Motor neuron (in vitro differentiated cells): ENCODE data around the gene SPOCK1. TPM values are rescaled to one million over a fixed set of nuclear protein-coding genes. Genes with fewer than 3 reads are reported as not detected.

Experiments used
- ATAC-seq, 8 experiments: fragments of 200-7000 bp; cut with Tn5 transposase; replicated peaks in 6 of 8; 2 replicates each; pipeline ENCODE4 v1.8.0; 2021; ENCODE audit warnings: mild to moderate bottlenecking in 8 of 8, moderate library complexity in 8 of 8
- H3K27ac ChIP-seq, 2 donors: fragments of 250-450 bp; sonication (Bioruptor Pico); 2 replicates each; pipeline ENCODE4 v1.9.0; 2021; ENCODE audit warnings: antibody characterized with exemption in 2 of 2, mild to moderate bottlenecking in 2 of 2, moderate library complexity in 1 of 2
- H3K4me1 ChIP-seq, 2 donors: fragments of 250-450 bp; sonication (Bioruptor Pico); replicated peaks in 1 of 2; 2 replicates each; pipeline ENCODE4 v1.6.1; 2021; ENCODE audit warnings: antibody characterized with exemption in 2 of 2, mild to moderate bottlenecking in 2 of 2, moderate library complexity in 1 of 2
- H3K4me3 ChIP-seq, 5 donors: fragments of 250-450 bp; sonication (Bioruptor Pico); 2 replicates each; pipeline ENCODE4 v1.9.0; 2021; ENCODE audit warnings: antibody characterized with exemption in 5 of 5, mild to moderate bottlenecking in 5 of 5, moderate library complexity in 4 of 5
- WGBS, 10 experiments: fragments of 450-650 bp; shearing (Covaris generic); methylation state at CpG; one replicate each; pipeline ENCODE4 v1.0.0; 2022; 5-methylcytosine and 5-hydroxymethylcytosine counted together
- in situ Hi-C, 9 experiments: fragments of 400-800 bp; cut with MboI; loops; one replicate each; pipeline ENCODE4 v1.15.0; 2021; ENCODE audit warnings: low sequenced_read_pairs in 9 of 9, low pct_unique_long_range_greater_than_20kb in 2 of 9; ENCODE audit not compliant: unreplicated experiment in 9 of 9
- total RNA-seq, 8 experiments: library from RNA; unstranded; fragments of 300-600 nt; gene quantifications; 2 replicates each; pipeline versions ENCODE4 v1.2.3 to v1.2.4, GENCODE V29; 2022

The SPOCK1 gene
- total RNA-seq, 8 experiments from 2014 or later: 9.4 to 154 (median 25.1) TPM

DNA sequence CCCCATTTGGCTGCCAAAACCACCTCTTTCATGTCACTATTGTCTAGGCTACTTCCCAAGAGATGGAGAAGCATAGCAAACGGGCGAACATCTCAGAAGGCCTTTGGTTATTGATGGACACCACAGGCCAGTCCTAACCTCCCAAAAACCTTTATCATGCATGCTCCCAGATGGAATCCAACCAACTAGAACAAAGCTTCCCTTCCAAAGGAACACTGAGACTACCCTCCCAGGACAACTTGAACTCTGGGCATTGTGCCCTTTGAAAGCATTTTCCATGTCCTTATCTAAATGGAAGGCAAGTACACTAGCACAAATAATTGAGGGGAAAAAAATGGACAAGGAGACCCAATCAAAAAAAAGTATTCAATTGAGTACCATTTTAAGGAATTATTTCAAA lies 65.6 kb downstream of the SPOCK1 start:
- Histone ChIP-seq H3K4me1 (no peaks in the 10 kb centered on the region), H3K27ac (no peak overlapping the region), H3K4me3 (no peak overlapping the region)
- in situ Hi-C loops: no loop called here
- ATAC-seq: no peak
- 83 to 100% (median 90%) methylated on average over 1 to 2 of the region's 2 CpGs; no CpG with 5 or more reads in 3 of the 10 experiments for WGBS, 10 experiments

- H3K27ac ChIP-seq: no peak overlapping the region
- H3K4me1 ChIP-seq: no peaks in the 10 kb centered on the region
- in situ Hi-C loops: no loop called here
- WGBS, 10 experiments: 0 to 86% (median 37%) methylated on average over 1 to 2 of the region's 2 CpGs
- peak in 2 of 8 experiments; percentile 25 to 49 for ATAC-seq
- H3K4me3 ChIP-seq: no peak overlapping the region
These were observed 66.8 kb downstream of the SPOCK1 start for GRCh38 chr5:137432376-137432775.

GRCh38 chr5:137431051-137431450 lies 68.1 kb downstream of the SPOCK1 start:
- in situ Hi-C loops: no loop called here
- WGBS, 10 experiments: 0 to 100% (median 15%) methylated on average over 1 to 2 of the region's 2 CpGs; no CpG with 5 or more reads in 2 of the 10 experiments
- Histone ChIP-seq H3K4me3 (no peak overlapping the region), H3K27ac (no peak overlapping the region), H3K4me1 (no peaks in the 10 kb centered on the region)
- ATAC-seq: no peak

DNA sequence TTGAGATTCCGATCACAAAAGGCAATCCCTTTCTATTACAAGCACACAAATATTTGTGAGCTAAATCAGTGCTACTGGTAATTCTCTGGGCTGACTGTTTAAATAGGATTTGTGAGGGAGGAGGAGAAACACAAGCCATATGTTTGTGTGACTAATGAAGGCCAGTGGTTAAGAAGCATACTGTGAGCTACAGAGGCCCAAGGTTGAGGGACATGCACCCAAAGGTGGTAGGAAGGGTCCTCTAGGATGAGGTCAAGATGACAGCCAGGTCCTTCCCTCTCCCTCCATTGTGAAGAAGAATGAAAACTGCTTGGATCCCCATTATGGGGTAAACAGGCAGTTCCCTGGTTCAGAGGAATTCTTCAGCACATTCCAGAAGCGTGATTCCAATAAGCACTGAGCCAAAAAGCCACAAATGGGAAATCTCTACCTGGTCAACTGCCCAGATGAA lies 83.9 kb downstream of the SPOCK1 start:
- in situ Hi-C loops: no loop called here
- peak in 3 of 8 experiments; percentile 22 to 74 (median 68) for ATAC-seq
- 13 to 100% (median 93%) methylated on average over 1 to 2 of the region's 2 CpGs; no CpG with 5 or more reads in 1 of the 10 experiments for WGBS, 10 experiments

DNA sequence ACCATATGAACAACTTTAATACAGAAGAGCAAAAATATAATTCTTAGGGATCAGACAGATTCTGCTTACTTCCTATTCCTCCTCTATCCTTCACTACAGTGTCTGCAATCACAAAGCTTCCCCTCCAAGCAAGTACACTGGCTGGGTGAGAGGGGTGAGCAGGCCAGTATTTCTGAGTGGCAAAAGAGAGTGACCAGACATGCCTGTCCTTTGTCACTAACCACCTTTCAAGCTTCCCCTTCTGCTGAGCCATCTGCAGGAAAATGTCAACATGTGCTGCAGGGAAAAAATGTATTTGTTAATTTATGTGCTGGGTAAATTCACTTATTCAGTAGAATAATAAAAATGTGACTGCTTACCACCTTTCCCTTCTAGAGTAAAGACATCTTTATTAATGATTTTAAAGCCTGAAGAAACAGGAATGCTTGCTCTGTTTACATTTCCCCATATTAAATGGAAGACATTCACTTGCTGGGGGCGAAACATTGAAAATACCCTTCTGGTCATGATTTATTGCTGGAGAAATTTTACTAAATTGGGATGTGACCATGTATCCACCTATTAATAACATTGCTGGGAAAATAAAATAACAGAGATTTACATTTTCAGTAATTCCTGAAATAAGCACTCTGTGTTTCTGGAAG lies 84.9 kb downstream of the SPOCK1 start:
- in situ Hi-C loops: no loop called here
- Histone ChIP-seq H3K27ac (no peak overlapping the region), H3K4me1 (peaks cover 5% of the 10 kb centered on the region in 2 donors), H3K4me3 (no peak overlapping the region)
- peak in 4 of 8 experiments; percentile 22 to 71 (median 45) for ATAC-seq
- WGBS, 10 experiments: 15 to 88% (median 79%) methylated on average over 1 of the region's 1 CpG; no CpG with 5 or more reads in 4 of the 10 experiments

More for the DNA sequence above, 83.9 kb downstream of the SPOCK1 start:
- H3K4me1 ChIP-seq: peaks cover 5% of the 10 kb centered on the region in 2 donors
- no peak overlapping the region for H3K4me3 ChIP-seq
- no peak overlapping the region for H3K27ac ChIP-seq

DNA sequence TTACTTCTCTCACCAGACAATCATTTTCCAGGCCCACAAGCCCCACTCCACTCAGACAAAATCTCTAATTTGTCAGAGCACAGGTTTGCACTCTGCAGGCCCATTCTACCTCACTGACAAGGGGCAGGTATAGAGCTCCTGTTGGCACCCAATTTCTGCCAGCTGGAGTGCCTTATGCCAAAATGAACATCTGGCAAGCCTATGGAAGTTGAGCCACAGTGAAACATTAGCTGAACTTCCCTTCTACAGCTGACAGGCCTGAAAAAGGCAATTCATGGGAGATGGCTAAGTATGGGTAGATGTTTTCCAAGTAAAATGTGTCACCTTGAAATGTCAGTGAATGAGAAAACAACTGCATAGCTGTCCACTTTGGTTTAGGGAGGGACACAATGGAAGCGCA lies 87.0 kb downstream of the SPOCK1 start:
- Histone ChIP-seq H3K4me1 (peaks cover 15% of the 10 kb centered on the region in 2 donors), H3K4me3 (no peak overlapping the region), H3K27ac (no peak overlapping the region)
- in situ Hi-C loops: no loop called here
- no peak for ATAC-seq
- WGBS, 10 experiments: 100% methylated on average over 1 of the region's 1 CpG; no CpG with 5 or more reads in 6 of the 10 experiments

GRCh38 chr5:137410234-137411010 lies 88.7 kb downstream of the SPOCK1 start:
- in situ Hi-C loops: no loop called here
- peak in 1 of 8 experiments; percentile 12 for ATAC-seq
- no peak overlapping the region for H3K27ac ChIP-seq
- H3K4me3 ChIP-seq: no peak overlapping the region
- peaks cover 16 to 21% of the 10 kb centered on the region in 2 donors for H3K4me1 ChIP-seq
- WGBS, 10 experiments: 57 to 100% (median 80%) methylated on average over 1 to 4 of the region's 4 CpGs; no CpG with 5 or more reads in 1 of the 10 experiments

DNA sequence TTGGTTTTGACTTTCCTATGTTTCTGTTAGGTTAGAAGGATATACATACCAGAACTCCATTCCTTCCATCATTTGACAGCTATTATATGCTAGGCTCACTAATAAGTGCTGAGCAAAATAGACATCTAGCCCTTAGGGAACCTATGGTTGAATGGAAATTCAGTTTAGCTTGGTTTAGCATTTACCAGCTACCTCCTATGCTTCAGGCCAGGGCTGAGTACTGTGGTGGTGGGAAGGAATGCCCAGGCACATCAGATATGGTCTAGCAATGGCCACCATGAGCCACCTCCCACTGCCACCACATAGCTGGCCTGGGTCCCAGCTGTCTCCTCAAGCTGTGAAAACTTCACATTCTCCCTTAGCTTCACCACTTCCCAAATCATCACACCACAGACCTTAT lies 89.4 kb downstream of the SPOCK1 start:
- H3K4me1 ChIP-seq: peaks cover 16 to 24% of the 10 kb centered on the region in 2 donors
- ATAC-seq: peak in 3 of 8 experiments; percentile 73 to 94 (median 92)
- no peak overlapping the region for H3K27ac ChIP-seq
- in situ Hi-C loops: no loop called here
- no peak overlapping the region for H3K4me3 ChIP-seq

DNA sequence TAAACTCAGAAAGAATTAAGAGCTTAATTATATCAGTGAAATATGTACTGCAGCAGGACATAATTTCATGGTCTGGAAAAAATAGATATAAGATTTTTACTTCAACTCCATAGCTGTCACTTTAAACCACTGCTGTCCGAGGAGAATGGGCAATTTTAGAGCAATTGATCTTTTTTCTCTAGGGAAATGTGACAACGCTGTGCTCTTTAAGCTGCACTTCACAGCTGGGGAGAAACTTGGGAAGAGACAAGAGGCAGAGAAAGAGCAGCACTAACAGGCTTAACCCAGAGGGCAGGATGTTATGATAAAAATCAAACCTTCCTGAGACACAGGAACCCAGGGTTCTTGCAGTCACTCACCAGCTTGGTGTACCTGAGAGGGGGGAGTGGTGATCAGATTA lies 92.0 kb downstream of the SPOCK1 start:
- Histone ChIP-seq H3K4me3 (no peak overlapping the region), H3K27ac (no peak overlapping the region), H3K4me1 (peaks cover 19 to 35% of the 10 kb centered on the region in 2 donors)
- ATAC-seq: peak in 5 of 8 experiments; percentile 41 to 82 (median 70)
- in situ Hi-C loops: no loop called here
- 0 to 83% (median 35%) methylated on average over 1 to 2 of the region's 2 CpGs; no CpG with 5 or more reads in 2 of the 10 experiments for WGBS, 10 experiments

DNA sequence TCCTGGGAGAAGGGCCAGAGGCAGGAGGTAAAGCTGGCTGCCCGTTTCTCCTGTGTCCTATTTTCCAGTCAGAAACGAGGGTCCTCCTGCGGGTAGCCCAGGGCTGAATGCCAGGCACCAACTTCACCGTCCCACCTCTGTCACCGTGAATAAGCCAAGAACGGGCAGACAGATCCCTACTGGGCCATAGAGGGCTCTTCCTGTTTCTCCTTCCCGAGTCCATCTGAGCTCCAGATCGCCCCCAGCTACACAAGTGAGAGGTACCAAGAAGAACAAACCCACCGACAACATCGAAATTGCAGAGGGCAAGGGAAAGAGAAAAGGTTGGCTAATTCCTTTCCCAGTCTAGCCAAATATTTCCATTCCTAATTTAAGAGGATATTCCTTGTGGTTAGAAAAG lies 93.7 kb downstream of the SPOCK1 start:
- 40 to 97% (median 85%) methylated on average over 2 to 6 of the region's 10 CpGs; no CpG with 5 or more reads in 4 of the 10 experiments for WGBS, 10 experiments
- no peak for ATAC-seq
- H3K27ac ChIP-seq: no peak overlapping the region
- peaks cover 24 to 35% of the 10 kb centered on the region in 2 donors for H3K4me1 ChIP-seq
- in situ Hi-C loops: no loop called here
- H3K4me3 ChIP-seq: no peak overlapping the region

- ATAC-seq: peak in 5 of 8 experiments; percentile 33 to 82 (median 79)
- 72 to 100% (median 87%) methylated on average over 1 to 7 of the region's 8 CpGs; no CpG with 5 or more reads in 2 of the 10 experiments for WGBS, 10 experiments
- Histone ChIP-seq H3K4me1 (peaks cover 24 to 35% of the 10 kb centered on the region in 2 donors), H3K27ac (no peak overlapping the region), H3K4me3 (no peak overlapping the region)
- in situ Hi-C loops: no loop called here
These were observed 95.3 kb downstream of the SPOCK1 start for GRCh38 chr5:137403869-137404268.

DNA sequence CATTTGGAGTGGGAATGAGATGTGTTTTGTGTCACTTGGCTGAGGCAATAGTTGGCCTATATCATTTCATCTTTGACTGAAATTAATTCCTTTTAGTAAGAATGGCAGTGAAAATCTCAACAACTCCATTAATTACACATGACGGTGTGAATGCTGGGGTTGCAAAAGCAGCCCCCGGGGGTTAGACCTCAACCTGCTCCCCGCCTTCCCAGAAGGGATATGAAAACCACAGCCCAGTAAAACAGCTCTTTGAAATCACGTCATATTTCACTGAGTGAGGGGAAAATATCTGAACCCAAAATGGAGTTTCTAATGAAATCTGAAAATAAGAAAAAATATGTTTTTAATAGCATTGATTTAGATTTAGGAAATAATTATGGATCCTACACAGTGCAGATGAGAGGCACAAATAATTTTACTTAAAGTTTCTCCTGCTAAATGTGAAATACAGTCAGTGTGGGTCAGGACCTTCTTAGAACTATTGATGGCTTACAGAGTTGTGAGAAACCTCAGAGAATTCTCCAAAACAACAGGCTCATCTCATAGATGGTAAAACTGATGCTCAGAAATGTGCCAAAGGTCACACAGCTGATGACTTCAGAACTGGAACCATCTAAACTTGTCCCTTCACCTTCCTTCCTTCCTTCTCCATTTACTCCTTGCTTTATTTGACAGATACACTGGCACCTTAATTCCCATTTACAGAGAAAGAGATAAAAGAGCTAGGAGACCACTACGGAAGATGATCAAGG lies 96.5 kb downstream of the SPOCK1 start:
- in situ Hi-C loops: no loop called here
- WGBS, 10 experiments: 67 to 100% (median 85%) methylated on average over 1 to 5 of the region's 5 CpGs
- peaks cover 18 to 34% of the 10 kb centered on the region in 2 donors for H3K4me1 ChIP-seq
- H3K27ac ChIP-seq: no peak overlapping the region
- H3K4me3 ChIP-seq: no peak overlapping the region
- no peak for ATAC-seq

- H3K27ac ChIP-seq: no peak overlapping the region
- no peak for ATAC-seq
- WGBS, 10 experiments: 20 to 100% (median 86%) methylated on average over 1 to 2 of the region's 2 CpGs; no CpG with 5 or more reads in 1 of the 10 experiments
- no peak overlapping the region for H3K4me3 ChIP-seq
- peaks cover 13 to 29% of the 10 kb centered on the region in 2 donors for H3K4me1 ChIP-seq
- in situ Hi-C loops: no loop called here
These were observed 97.2 kb downstream of the SPOCK1 start for GRCh38 chr5:137401946-137402345.
